ENCODE results near the gene CASR.

Gene CASR

GRCh38 chr3:122258757-122259371, 75.4 kb downstream of the CASR start:
- peak; percentile 82 for DNase-seq

DNA sequence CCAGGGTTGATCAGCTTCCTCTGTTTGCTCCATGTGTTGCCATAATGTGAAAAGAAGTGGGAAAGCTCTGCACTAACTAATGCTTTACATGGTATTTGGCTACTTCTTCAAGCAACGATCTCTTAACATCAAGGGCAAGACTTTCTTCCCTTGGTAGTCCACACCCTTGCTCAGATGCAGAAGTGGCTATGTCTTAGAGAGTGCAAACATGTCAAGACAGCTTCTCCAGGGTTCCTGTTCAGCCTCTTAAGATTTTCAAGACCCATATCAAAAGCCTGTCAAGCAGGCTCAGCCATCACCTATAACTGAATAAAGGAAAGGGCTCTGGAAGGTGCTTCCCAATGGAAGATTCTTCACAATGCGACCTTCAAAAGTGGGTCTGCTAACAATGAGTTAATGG, 76.7 kb downstream of the CASR start:
- no peak for DNase-seq

- DNase-seq: no peak
Observed at GRCh38 chr3:122263058-122263457, 79.6 kb downstream of the CASR start.

DNA sequence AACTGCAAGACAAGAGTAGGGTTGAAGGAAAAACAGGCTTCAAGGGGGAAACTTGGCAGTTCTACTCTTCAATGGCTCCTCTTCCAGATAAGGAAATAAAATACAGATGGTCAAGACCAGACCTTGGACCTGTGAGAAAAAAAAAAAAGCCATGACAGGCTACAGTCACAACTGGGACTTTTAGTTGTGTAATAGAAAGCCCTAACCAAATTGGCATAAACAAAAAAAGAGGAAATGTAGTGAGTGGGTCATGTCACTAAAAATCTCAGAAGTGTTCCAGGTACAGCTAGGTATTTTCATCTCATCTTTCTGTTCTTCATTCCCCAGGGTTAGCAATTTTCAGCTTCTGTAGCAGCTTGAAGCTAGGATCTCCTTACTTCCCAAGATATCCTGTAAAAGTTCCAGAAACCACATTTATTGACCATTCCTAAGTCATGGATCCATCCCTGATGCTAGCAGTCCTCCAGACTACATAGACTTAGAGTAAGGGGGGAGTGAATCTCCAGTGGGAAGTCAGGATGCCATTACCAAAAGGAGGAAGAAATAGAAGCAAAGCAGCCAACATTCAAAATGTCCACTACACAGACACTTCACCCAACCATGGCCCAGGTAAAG, 80.6 kb downstream of the CASR start:
- no peak for DNase-seq

GRCh38 chr3:122265957-122266356, 82.5 kb downstream of the CASR start:
- no peak for DNase-seq

- no peak for DNase-seq
Observed at GRCh38 chr3:122268257-122269024, 85.0 kb downstream of the CASR start.

DNA sequence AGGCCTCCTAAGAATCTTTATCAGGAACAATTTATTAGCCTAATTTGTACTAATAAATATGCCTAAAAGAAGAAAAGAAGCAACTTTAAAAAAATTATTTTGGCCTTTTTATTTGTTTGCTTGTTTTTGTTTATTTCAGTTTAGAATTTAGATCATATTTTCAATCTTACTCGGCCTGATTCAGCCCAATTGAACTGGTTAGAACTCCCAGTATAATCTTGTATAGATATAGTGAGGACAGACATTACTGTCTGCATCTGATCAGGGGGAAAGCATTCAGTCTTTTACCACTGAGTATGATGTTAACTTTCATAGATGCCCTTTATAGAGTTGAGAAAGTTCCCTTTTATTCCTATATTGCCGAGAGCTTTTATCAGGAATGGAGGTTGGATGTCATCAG, 85.6 kb downstream of the CASR start:
- no peak for DNase-seq

DNA sequence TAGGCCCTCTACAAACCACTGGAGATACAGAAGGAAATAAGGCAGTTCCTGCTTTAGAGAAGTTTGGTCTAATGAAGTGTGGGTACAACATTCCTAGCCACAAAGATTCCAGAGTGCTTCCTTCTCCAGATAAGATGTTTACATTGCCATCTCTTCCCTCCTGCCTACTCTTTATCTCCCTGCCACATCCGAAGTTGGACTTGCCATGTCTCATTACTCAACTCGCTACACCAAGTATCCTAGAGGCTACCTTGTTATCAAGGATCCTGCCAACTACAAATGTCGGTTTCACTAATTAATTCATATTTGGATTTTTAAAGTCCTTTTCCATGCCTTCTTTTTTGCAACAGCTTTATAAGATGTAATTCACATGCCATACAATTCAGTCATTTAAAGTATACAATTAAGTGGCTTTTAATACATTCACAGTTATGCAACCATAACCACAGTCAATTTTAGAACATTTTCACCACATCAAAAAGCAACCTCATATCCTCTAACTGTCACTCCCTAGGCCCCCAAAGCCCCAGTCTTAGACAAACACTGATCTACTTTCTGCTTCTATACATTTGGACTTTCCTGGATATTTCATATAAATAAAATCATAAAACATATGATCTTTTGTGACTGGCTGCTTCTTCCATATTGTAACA, 87.9 kb downstream of the CASR start:
- DNase-seq: peak; percentile 33

- no peak for DNase-seq
Observed at GRCh38 chr3:122272879-122273278, 89.4 kb downstream of the CASR start.

- no peak for DNase-seq
Observed at GRCh38 chr3:122273498-122273897, 90.0 kb downstream of the CASR start.

DNA sequence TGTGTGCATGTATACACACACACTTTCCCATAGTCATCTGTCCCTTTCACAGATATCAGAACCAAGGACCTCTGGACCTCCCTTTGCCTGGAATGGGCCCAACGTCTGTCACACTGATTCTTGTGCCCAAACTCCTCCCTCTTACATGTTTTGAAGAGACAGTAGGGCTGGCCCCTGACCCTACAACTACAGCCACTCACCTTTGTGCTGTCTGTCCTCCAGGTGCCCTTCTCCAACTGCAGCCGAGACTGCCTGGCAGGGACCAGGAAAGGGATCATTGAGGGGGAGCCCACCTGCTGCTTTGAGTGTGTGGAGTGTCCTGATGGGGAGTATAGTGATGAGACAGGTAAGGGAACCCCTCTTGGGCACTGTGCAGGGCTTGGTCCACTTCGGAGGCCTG, 98.4 kb downstream of the CASR start:
- no peak for DNase-seq

- DNase-seq: no peak
Observed at GRCh38 chr3:122283796-122284445, 100.5 kb downstream of the CASR start.

- DNase-seq: no peak
Observed at GRCh38 chr3:122284486-122284885, 101.0 kb downstream of the CASR start.

DNA sequence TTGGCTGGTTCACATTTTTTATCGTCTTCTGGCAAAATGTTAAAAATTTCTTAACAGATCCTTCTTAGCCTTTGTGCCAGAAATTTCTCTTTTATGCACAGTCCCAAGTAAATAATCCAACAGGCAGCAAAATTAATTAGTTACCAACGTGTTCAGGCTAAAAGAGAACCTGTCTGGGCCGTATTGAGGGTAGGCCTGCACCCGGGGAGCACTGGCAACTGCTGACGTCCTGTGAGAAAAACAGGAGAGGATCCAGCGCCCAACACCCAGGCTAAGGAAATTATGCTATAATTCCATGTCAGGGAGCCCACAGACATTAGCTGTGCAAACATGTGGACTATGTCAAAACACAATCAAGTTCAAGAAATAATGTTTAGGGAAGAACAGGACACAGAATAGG, 110.9 kb downstream of the CASR start:
- DNase-seq: no peak

- DNase-seq: no peak
Observed at GRCh38 chr3:122295266-122296062, 112.0 kb downstream of the CASR start.

DNA sequence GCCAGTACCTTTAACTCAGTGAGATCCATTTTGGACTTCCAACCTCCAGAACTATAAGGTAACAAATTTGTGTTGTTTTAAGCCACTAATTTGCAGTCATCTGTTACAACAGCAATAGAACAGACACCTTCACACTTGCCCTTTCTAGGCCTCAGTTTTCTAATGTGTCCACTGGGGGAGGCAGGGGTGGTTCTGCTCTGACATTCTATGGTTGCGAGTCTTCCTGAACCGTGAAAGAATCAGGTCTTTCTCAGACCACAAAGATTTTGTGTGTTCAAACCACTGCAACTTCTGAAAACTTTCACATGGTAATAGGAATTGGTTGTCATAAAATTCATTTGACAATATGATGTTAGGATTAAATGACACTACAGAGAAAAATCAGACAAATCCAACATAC, 114.8 kb downstream of the CASR start:
- peak; percentile 48 for DNase-seq

GRCh38 chr3:122299215-122299614, 115.7 kb downstream of the CASR start:
- peak; percentile 16 for DNase-seq

GRCh38 chr3:122299872-122300460, 116.5 kb downstream of the CASR start:
- DNase-seq: peak; percentile 65

GRCh38 chr3:122301063-122301462, 117.6 kb downstream of the CASR start:
- DNase-seq: no peak

GRCh38 chr3:122305818-122306621, 122.6 kb downstream of the CASR start:
- no peak for DNase-seq

- DNase-seq: no peak
Observed at GRCh38 chr3:122306622-122306953, 123.1 kb downstream of the CASR start.
